Measurements from ENCODE around the gene PDZD8. TPM values are rescaled to one million over a fixed set of nuclear protein-coding genes. Genes with fewer than 3 reads are reported as not detected.
A peak's percentile ranks its signal among the peaks of the same experiment; 100 is the strongest.

Gene PDZD8
- total and polyA plus RNA-seq, 2 donors (not counting 1 experiment from before 2014, with no cell fraction given), result 15.4 to 34.6 TPM

GRCh38 chr10:117241541-117242462, 133.4 kb downstream of the PDZD8 start:
- Histone ChIP-seq H4K20me1 (ENCODE audit: control insufficient read depth, extremely low read depth, insufficient read depth, low read length) (no peaks in the 10 kb centered on the region), H3K36me3 (ENCODE audit: control insufficient read depth, insufficient read depth, low read length) (no peaks in the 10 kb centered on the region), H3K27me3 (ENCODE audit: control insufficient read depth, insufficient read depth, low read length) (peaks cover 3% of the 10 kb centered on the region), H3K4me2 (ENCODE audit: extremely low read depth, insufficient read depth, low read length) (no peak overlapping the region), H3K27ac (ENCODE audit: insufficient read depth, low read length) (no peak overlapping the region), H3K4me1 (ENCODE audit: control insufficient read depth, extremely low read depth, insufficient read depth, low read length) (no peaks in the 10 kb centered on the region), H3K9ac (ENCODE audit: insufficient read depth, low read length) (no peak overlapping the region), H3K79me2 (ENCODE audit: control insufficient read depth, insufficient read depth, low read length) (no peaks in the 10 kb centered on the region), H3K9me3 (ENCODE audit: control insufficient read depth, insufficient read depth, low read depth, low read length) (no peaks in the 10 kb centered on the region), H3K4me3 (replicated peaks in 1 of 4; ENCODE audit: control extremely low read depth in 1 of 4, insufficient read depth in 1 of 4, low read depth in 3 of 4, low read length in 4 of 4) (no peak overlapping the region), H2AFZ (ENCODE audit: low read length) (no peak overlapping the region)
- TF ChIP-seq, protein P1, sequence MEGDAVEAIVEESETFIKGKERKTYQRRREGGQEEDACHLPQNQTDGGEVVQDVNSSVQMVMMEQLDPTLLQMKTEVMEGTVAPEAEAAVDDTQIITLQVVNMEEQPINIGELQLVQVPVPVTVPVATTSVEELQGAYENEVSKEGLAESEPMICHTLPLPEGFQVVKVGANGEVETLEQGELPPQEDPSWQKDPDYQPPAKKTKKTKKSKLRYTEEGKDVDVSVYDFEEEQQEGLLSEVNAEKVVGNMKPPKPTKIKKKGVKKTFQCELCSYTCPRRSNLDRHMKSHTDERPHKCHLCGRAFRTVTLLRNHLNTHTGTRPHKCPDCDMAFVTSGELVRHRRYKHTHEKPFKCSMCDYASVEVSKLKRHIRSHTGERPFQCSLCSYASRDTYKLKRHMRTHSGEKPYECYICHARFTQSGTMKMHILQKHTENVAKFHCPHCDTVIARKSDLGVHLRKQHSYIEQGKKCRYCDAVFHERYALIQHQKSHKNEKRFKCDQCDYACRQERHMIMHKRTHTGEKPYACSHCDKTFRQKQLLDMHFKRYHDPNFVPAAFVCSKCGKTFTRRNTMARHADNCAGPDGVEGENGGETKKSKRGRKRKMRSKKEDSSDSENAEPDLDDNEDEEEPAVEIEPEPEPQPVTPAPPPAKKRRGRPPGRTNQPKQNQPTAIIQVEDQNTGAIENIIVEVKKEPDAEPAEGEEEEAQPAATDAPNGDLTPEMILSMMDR (conservative IDR thresholded peaks at IDR 0.05 in 1 of 2, IDR thresholded peaks at IDR 0.05 in 1 of 2; ENCODE audit: low read depth in 1 of 2, low read length in 2 of 2), result no peak
- no peak for TF ChIP-seq EZH2 (IDR thresholded peaks at IDR 0.05; ENCODE audit: low read length, missing control alignments)
- DNase-seq (ENCODE audit: low read depth in 2 of 2), result peak in 1 of 2 donors; percentile 10

- Histone ChIP-seq H3K4me2 (ENCODE audit: extremely low read depth, insufficient read depth, low read length) (no peak within 1 kb of the TSS), H2AFZ (ENCODE audit: low read length) (no peak within 1 kb of the TSS)
Measured at GRCh38 chr10:117240621-117241529, 134.4 kb downstream of the PDZD8 start, which contains the start of gene SLC18A2. TSS of gene SLC18A2 (plus strand) at chr10:117241114. CDS start at chr10:117241694, 580 bp downstream.

More at GRCh38 chr10:117240621-117241529, 134.4 kb downstream of the PDZD8 start, which contains the start of gene SLC18A2:
- no peak within 1 kb of the TSS for H3K27ac ChIP-seq (ENCODE audit: insufficient read depth, low read length)
- H3K9ac ChIP-seq (ENCODE audit: insufficient read depth, low read length), result no peak within 1 kb of the TSS
- no peak within 1 kb of the TSS for H3K4me3 ChIP-seq (replicated peaks in 1 of 4; ENCODE audit: control extremely low read depth in 1 of 4, insufficient read depth in 1 of 4, low read depth in 3 of 4, low read length in 4 of 4)
- H3K4me1 ChIP-seq (ENCODE audit: control insufficient read depth, extremely low read depth, insufficient read depth, low read length), result no peaks in the 10 kb centered on the region
- no peaks in the 10 kb centered on the region for H4K20me1 ChIP-seq (ENCODE audit: control insufficient read depth, extremely low read depth, insufficient read depth, low read length)
- TF ChIP-seq, protein P1 (conservative IDR thresholded peaks at IDR 0.05 in 1 of 2, IDR thresholded peaks at IDR 0.05 in 1 of 2; ENCODE audit: low read depth in 1 of 2, low read length in 2 of 2), result no peak
- peak; percentile 42 for TF ChIP-seq EZH2 (IDR thresholded peaks at IDR 0.05; ENCODE audit: low read length, missing control alignments)
- H3K9me3 ChIP-seq (ENCODE audit: control insufficient read depth, insufficient read depth, low read depth, low read length), result no peaks in the 10 kb centered on the region
- no peaks in the 10 kb centered on the region for H3K79me2 ChIP-seq (ENCODE audit: control insufficient read depth, insufficient read depth, low read length)
- peaks cover 3% of the 10 kb centered on the region for H3K27me3 ChIP-seq (ENCODE audit: control insufficient read depth, insufficient read depth, low read length)
- no peaks in the 10 kb centered on the region for H3K36me3 ChIP-seq (ENCODE audit: control insufficient read depth, insufficient read depth, low read length)
- DNase-seq (ENCODE audit: low read depth in 2 of 2), result no peak

Measured in fibroblast of lung (primary cell).